HEK293 (cell line): ENCODE results near the gene FADS6.

Experiments used
- CTCF ChIP-seq: fragments of 450-650 bp; formaldehyde crosslinking; IDR thresholded peaks from 2 replicates; pipeline ENCODE4 v1.5.1; 2016; ENCODE audit warnings: missing biosample characterization, missing genetic modification characterization
- MYNN ChIP-seq: fragments of 450-650 bp; formaldehyde crosslinking; IDR thresholded peaks from 2 replicates; pipeline ENCODE4 v1.5.1; 2016; ENCODE audit warnings: missing biosample characterization, missing genetic modification characterization, borderline replicate concordance
- PATZ1 ChIP-seq: fragments of 450-650 bp; formaldehyde crosslinking; IDR thresholded peaks from 2 replicates; pipeline ENCODE4 v1.5.1; 2016; ENCODE audit warnings: missing biosample characterization, missing genetic modification characterization
- SP2 ChIP-seq: fragments of 450-650 bp; formaldehyde crosslinking; IDR thresholded peaks from 2 replicates; pipeline ENCODE4 v1.5.1; 2016; ENCODE audit warnings: missing biosample characterization, missing genetic modification characterization
- ZNF121 ChIP-seq: fragments of 450-650 bp; formaldehyde crosslinking; IDR thresholded peaks from 2 replicates; pipeline ENCODE4 v1.5.1; 2016; ENCODE audit warnings: missing biosample characterization, missing genetic modification characterization
- ZNF132 ChIP-seq: fragments of 450-650 bp; formaldehyde crosslinking; IDR thresholded peaks from 2 replicates; pipeline ENCODE4 v1.5.1; 2017; ENCODE audit warnings: missing biosample characterization, missing genetic modification characterization, borderline replicate concordance
- ZNF157 ChIP-seq: fragments of 450-650 bp; formaldehyde crosslinking; IDR thresholded peaks from 2 replicates; pipeline ENCODE4 v1.5.1; 2016; ENCODE audit warnings: missing biosample characterization, missing genetic modification characterization
- ZNF24 ChIP-seq: fragments of 450-650 bp; formaldehyde crosslinking; IDR thresholded peaks from 2 replicates; pipeline ENCODE4 v1.5.1; 2016; ENCODE audit warnings: missing biosample characterization, missing genetic modification characterization
- ZNF558 ChIP-seq: fragments of 450-650 bp; formaldehyde crosslinking; IDR thresholded peaks from 2 replicates; pipeline ENCODE4 v1.5.1; 2016; ENCODE audit warnings: missing biosample characterization, missing genetic modification characterization
- ZNF596 ChIP-seq: fragments of 450-650 bp; IDR thresholded peaks from 2 replicates; pipeline ENCODE4 v1.5.0; 2018; ENCODE audit warnings: missing biosample characterization, mild to moderate bottlenecking, missing genetic modification characterization, moderate library complexity
- ZNF670 ChIP-seq: fragments of 450-650 bp; formaldehyde crosslinking; IDR thresholded peaks from 2 replicates; pipeline ENCODE4 v1.5.1; 2016; ENCODE audit warnings: missing biosample characterization, missing genetic modification characterization, low read depth
- ZSCAN4 ChIP-seq: fragments of 450-650 bp; formaldehyde crosslinking; IDR thresholded peaks from 2 replicates; pipeline ENCODE4 v1.5.1; 2017; ENCODE audit warnings: missing biosample characterization, missing genetic modification characterization
- ZSCAN5A ChIP-seq: fragments of 450-650 bp; formaldehyde crosslinking; IDR thresholded peaks from 2 replicates; pipeline ENCODE4 v1.5.1; 2016; ENCODE audit warnings: missing biosample characterization, missing genetic modification characterization

GRCh38 chr17:74924250-74924948, 31.0 kb upstream of the FADS6 start, which contains the start of gene OTOP2:
- TF ChIP-seq ZNF132 (no peak), MYNN (tag by site-specific recombination) (no peak), CTCF (tag by site-specific recombination) (no peak), ZNF596 (tag by site-specific recombination) (no peak), ZNF24 (tag by site-specific recombination) (no peak), SP2 (tag by site-specific recombination) (no peak), ZNF157 (tag by site-specific recombination) (no peak), ZNF121 (tag by site-specific recombination) (no peak), PATZ1 (no peak), ZNF558 (tag by site-specific recombination) (no peak), ZSCAN5A (tag by site-specific recombination) (no peak), ZSCAN4 (no peak), ZNF670 (tag by site-specific recombination) (no peak)
